Cardiac fibroblast (primary cell): ENCODE measurements around the gene MRRF.

Source experiments
- DNase-seq, 2 donors: peaks; one replicate each; pipeline versions ENCODE4 v3.0.0 to v3.0.0-alpha.2; 2010; ENCODE audit warnings: low read depth in 2 of 2
- H3K4me3 ChIP-seq, 2 donors: replicated peaks in 1 of 2; 1 replicate in 1 of 2; 2 replicates in 1 of 2; pipeline ENCODE4 v1.5.1; 2011; ENCODE audit warnings: low read depth in 2 of 2, low read length in 2 of 2, mild to moderate bottlenecking in 2 of 2, moderate library complexity in 1 of 2
- CTCF ChIP-seq: IDR thresholded peaks from one replicate; pipeline ENCODE4 v1.5.1; 2011; ENCODE audit warnings: low read depth, mild to moderate bottlenecking, low read length, inconsistent platforms

Gene MRRF

GRCh38 chr9:122277285-122277897 lies 12.7 kb downstream of the MRRF start:
- no peak for TF ChIP-seq CTCF
- no peak for DNase-seq
- H3K4me3 ChIP-seq = no peak overlapping the region

DNA sequence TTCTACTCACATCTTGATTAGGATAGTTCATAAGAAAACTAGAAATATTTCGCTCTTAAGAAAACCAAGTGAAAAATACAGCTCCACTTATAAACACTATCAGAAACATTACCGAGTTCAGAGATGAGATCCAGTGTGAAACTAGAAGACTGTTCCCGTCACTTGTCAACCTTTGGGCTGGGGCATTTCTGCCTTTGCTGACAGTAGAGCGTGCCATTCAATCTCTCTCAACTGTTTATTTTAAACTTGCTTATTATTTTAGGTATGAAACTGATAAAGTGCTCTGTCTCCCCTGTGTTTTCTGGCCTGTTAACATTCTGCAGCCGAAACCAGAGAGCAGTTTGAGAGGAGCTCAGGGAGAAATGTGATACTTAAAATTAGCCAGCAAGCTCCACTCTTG lies 16.7 kb downstream of the MRRF start:
- TF ChIP-seq CTCF = no peak
- no peak for DNase-seq
- no peak overlapping the region for H3K4me3 ChIP-seq

GRCh38 chr9:122286764-122287163 lies 22.1 kb downstream of the MRRF start:
- no peak for DNase-seq
- H3K4me3 ChIP-seq = no peak overlapping the region
- TF ChIP-seq CTCF = no peak

DNA sequence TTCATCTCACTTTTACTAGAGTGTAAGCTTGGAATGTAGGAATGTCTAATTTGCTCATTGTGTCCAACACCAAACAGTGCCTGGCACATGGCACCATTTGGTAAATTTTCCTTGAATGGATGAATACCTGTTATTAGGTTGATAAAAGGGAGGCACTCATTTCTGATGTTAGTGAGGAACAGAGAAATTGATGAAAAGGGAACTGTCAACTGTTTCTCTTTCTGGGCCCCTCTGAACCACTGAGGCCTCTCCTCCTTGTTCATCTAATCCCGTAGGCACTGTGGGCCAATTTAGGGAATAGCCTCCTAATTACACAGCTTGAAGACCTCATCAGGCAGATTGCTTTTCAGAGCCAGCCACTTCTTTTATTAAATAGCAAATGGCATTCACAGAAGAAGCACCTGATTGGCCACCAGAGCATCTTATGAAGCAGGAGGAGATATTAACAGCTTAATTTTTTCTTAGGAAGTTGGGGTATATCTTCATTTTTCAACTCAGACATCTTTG lies 22.6 kb downstream of the MRRF start:
- no peak overlapping the region for H3K4me3 ChIP-seq
- DNase-seq = no peak
- no peak for TF ChIP-seq CTCF

DNA sequence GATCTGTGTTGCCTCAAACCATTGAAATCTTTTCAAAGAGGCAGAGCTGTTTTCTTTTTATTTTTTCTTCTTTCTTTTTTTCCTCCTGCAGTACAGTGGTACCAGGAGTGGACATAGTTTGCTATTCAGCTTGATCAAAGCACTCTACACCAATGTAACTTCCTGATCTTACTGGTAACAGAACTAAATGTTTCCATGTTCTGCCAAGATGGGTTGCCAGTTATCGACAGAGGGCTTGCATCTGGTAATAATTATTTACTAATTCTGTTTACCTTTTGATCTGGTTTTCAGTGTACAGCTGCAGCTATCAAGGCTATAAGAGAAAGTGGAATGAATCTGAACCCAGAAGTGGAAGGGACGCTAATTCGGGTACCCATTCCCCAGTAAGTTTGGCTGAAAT lies 26.8 kb downstream of the MRRF start:
- TF ChIP-seq CTCF = no peak
- DNase-seq = no peak

DNA sequence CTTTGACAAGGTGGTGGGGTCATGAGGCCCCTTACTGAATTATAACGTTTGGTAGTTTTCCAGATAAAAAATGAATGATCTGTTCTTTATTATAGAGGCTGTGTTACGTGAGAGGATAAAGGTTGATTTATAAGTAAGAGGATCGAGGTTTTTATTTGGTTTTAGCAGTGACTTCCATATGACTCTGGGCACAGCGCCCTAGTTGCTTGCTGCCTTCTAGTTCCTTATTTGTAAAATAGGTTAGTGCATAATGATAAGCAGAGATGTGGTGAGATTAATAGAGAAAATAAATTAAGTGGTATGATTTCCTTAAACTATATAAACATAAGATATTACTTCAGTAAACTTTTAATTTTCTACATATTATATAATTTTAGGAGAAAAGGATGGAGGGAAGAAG lies 29.8 kb downstream of the MRRF start:
- DNase-seq = no peak
- no peak for TF ChIP-seq CTCF

More for the DNA sequence above, 26.8 kb downstream of the MRRF start:
- no peak overlapping the region for H3K4me3 ChIP-seq

DNA sequence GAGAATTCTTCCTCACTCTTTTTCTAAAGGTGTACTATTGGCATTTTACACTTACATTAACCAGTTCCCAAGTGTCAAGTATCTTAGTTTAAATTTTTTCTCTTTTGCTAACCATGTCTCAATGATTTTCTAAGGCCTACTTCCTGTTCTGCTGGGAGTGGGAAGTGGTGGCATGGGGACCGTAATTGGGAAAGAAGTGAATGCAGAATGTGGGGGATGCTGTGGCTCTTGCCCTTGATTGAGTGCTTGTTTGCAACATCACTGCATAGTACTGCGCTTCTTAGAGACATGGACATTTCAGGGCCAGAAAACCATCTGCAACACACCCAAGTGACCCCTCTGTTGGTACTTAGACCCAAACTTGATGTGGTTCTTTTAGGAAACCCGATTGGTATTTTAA lies 32.8 kb downstream of the MRRF start:
- H3K4me3 ChIP-seq = no peak overlapping the region
- no peak for TF ChIP-seq CTCF
- DNase-seq = no peak

More for the DNA sequence above, 29.8 kb downstream of the MRRF start:
- no peak overlapping the region for H3K4me3 ChIP-seq
